Osteocyte (in vitro differentiated cells): Measurements from ENCODE around the gene UXS1. TPM values are rescaled to one million over a fixed set of nuclear protein-coding genes. Genes with fewer than 3 reads are reported as not detected.

Experiments
- DNase-seq: peaks from one replicate; pipeline ENCODE4 v3.0.0; 2021; ENCODE audit warnings: mixed read lengths; ENCODE audit not compliant: unreplicated experiment; ENCODE audit errors: extremely low spot score
- H3K27ac Mint-ChIP-seq: one replicate; pipeline ENCODE4 v1.8.0; 2021; ENCODE audit warnings: mild to moderate bottlenecking, mixed read lengths; ENCODE audit not compliant: unreplicated experiment
- H3K27me3 Mint-ChIP-seq: one replicate; pipeline ENCODE4 v1.8.0; 2021; ENCODE audit warnings: mixed read lengths; ENCODE audit not compliant: unreplicated experiment
- H3K36me3 Mint-ChIP-seq: one replicate; pipeline ENCODE4 v1.8.0; 2021; ENCODE audit warnings: mixed read lengths; ENCODE audit not compliant: unreplicated experiment
- H3K4me1 Mint-ChIP-seq: one replicate; pipeline ENCODE4 v1.8.0; 2021; ENCODE audit warnings: mixed read lengths; ENCODE audit not compliant: unreplicated experiment
- H3K4me3 Mint-ChIP-seq: one replicate; pipeline ENCODE4 v1.8.0; 2021; ENCODE audit warnings: mild to moderate bottlenecking, moderate library complexity, mixed read lengths; ENCODE audit not compliant: unreplicated experiment
- H3K9me3 Mint-ChIP-seq: one replicate; pipeline ENCODE4 v1.8.0; 2021; ENCODE audit warnings: mixed read lengths; ENCODE audit not compliant: unreplicated experiment
- total RNA-seq: library from RNA; stranded (reverse); gene quantifications from 2 replicates; pipeline ENCODE4 v1.2.1, GENCODE V29; 2021
- TF ChIP-seq, protein P1 (sequence below): fragments of 200-600 bp; sonication (generic); IDR thresholded peaks from 2 replicates; pipeline ENCODE4 v1.5.0; 2021; ENCODE audit warnings: antibody characterized with exemption, mild to moderate bottlenecking, moderate library complexity

The UXS1 gene
- total RNA-seq, 1 donor from 2014 or later = 23.2 TPM

DNA sequence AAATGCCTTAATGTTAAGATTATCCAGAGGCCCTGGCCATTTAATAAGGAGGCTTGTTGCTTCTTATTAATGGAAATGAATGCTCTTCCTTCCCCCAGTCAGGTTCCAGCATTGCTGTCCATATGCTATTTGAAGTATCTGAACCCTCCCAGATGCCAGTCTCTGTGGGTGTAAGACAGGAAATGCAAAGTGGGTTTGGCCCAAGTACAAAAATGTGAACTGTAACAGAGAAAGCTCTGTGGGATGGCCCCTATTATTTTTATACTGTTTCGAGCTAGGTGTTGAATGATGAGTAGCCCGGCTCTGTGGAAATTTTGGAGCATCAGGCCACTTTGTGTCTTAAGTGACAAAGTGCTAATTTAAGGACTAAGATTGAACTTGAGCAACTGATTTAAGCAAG, 141.0 kb downstream of the UXS1 start:
- H3K4me1 Mint-ChIP-seq = peaks cover 39% of the 10 kb centered on the region
- TF ChIP-seq, protein P1, sequence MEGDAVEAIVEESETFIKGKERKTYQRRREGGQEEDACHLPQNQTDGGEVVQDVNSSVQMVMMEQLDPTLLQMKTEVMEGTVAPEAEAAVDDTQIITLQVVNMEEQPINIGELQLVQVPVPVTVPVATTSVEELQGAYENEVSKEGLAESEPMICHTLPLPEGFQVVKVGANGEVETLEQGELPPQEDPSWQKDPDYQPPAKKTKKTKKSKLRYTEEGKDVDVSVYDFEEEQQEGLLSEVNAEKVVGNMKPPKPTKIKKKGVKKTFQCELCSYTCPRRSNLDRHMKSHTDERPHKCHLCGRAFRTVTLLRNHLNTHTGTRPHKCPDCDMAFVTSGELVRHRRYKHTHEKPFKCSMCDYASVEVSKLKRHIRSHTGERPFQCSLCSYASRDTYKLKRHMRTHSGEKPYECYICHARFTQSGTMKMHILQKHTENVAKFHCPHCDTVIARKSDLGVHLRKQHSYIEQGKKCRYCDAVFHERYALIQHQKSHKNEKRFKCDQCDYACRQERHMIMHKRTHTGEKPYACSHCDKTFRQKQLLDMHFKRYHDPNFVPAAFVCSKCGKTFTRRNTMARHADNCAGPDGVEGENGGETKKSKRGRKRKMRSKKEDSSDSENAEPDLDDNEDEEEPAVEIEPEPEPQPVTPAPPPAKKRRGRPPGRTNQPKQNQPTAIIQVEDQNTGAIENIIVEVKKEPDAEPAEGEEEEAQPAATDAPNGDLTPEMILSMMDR = no peak
- peaks cover 2% of the 10 kb centered on the region for H3K36me3 Mint-ChIP-seq
- no peak overlapping the region for H3K27ac Mint-ChIP-seq
- no peaks in the 10 kb centered on the region for H3K9me3 Mint-ChIP-seq
- H3K27me3 Mint-ChIP-seq = peaks cover 20% of the 10 kb centered on the region
- no peak for DNase-seq
- H3K4me3 Mint-ChIP-seq = peak overlapping the region; percentile 21

DNA sequence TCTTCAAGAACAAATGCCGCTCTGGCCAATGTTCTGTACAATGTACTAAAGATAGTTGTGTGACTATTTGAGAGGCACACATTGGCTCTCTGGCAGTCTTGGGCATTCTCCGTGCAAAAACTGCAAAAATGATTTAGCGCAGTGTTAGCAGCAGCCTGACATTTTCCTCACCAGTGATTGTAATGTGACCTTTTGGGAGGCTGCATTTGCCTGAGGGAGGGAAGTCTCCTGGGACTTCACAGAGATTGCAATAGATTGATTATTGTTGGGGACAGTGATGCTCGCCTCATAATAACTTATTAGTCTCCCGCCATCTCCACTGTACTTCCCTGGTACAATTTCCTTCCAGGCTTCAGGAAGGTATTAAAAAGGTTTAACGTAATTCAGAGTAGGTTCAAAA, 149.2 kb downstream of the UXS1 start:
- DNase-seq = no peak
- Mint-ChIP-seq H3K27ac (no peak overlapping the region), H3K4me1 (no peaks in the 10 kb centered on the region), H3K27me3 (peaks cover 27% of the 10 kb centered on the region), H3K36me3 (no peaks in the 10 kb centered on the region), H3K9me3 (no peaks in the 10 kb centered on the region), H3K4me3 (no peak overlapping the region)
- TF ChIP-seq, protein P1 = no peak

DNA sequence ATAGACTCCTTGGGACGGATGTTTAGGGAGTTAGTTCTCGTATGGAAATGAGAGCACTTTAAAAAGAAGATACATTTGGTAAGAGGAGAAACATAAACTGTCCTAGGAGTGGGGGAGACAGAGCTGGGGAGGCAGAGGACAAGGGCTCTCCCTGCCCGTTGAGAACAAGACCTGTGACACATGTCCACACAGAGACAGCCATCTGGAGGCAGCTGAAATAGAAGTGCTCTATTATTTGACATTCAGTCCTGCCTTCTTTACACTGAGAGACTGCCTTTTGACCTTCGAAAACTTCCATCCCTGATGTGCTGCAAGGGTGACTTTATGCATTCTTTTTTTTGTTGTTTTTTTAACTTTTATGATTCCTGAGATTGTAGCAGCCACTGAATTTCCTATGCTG, 150.1 kb downstream of the UXS1 start:
- Mint-ChIP-seq H3K9me3 (no peaks in the 10 kb centered on the region), H3K27ac (no peak overlapping the region), H3K36me3 (no peaks in the 10 kb centered on the region), H3K4me1 (peaks cover 2% of the 10 kb centered on the region), H3K4me3 (no peak overlapping the region), H3K27me3 (peaks cover 26% of the 10 kb centered on the region)
- no peak for DNase-seq
- TF ChIP-seq, protein P1 = no peak
